ENCODE data around the gene RGS7BP. TPM values are rescaled to one million over a fixed set of nuclear protein-coding genes. Genes with fewer than 3 reads are reported as not detected.

Gene RGS7BP
- polyA plus RNA-seq, 3 donors: not detected

GRCh38 chr5:64595031-64595855 is 89.4 kb downstream of the RGS7BP start:
- Mint-ChIP-seq H3K9me3 (peaks cover 0 to 1% (median 0%) of the 10 kb centered on the region in 7 donors), H3K27me3 (ENCODE audit: low read depth in 3 of 3) (peaks cover 4 to 6% (median 5%) of the 10 kb centered on the region in 3 donors), H3K36me3 (no peaks in the 10 kb centered on the region), H3K4me3 (no peak overlapping the region), H3K27ac (no peak overlapping the region), H3K4me1 (no peaks in the 10 kb centered on the region)
- Histone ChIP-seq H2AFZ (ENCODE audit: insufficient read depth, low read depth, low read length, poor library complexity, severe bottlenecking) (no peak overlapping the region), H3K4me1 (ENCODE audit: control insufficient read depth in 1 of 2, insufficient read depth in 2 of 2, low read length in 2 of 2) (no peaks in the 10 kb centered on the region), H3K4me2 (replicated peaks; ENCODE audit: extremely low read depth, low read length, poor library complexity, severe bottlenecking) (no peak overlapping the region), H3K9ac (ENCODE audit: insufficient read depth, low read length, poor library complexity, severe bottlenecking) (no peak overlapping the region), H3K27me3 (ENCODE audit: control insufficient read depth in 2 of 2, insufficient read depth in 2 of 2, low read length in 2 of 2) (no peaks in the 10 kb centered on the region), H3K9me3 (replicated peaks in 1 of 2; ENCODE audit: control insufficient read depth in 1 of 2, insufficient read depth in 1 of 2, low read length in 2 of 2) (no peaks in the 10 kb centered on the region), H3K36me3 (replicated peaks in 1 of 2; ENCODE audit: control insufficient read depth in 1 of 2, insufficient read depth in 2 of 2, low read length in 2 of 2) (no peaks in the 10 kb centered on the region), H3K4me3 (replicated peaks in 1 of 3; ENCODE audit: low read depth in 2 of 3, low read length in 3 of 3) (no peak overlapping the region), H3K79me2 (ENCODE audit: insufficient read depth, low read length) (no peaks in the 10 kb centered on the region), H4K20me1 (ENCODE audit: insufficient read depth, low read length) (no peaks in the 10 kb centered on the region), H3K27ac (ENCODE audit: low read depth in 1 of 2, low read length in 2 of 2) (no peak overlapping the region)
- intact Hi-C loops (cut with micrococcal nuclease): no loop called here
- no peak for DNase-seq
- no peak for TF ChIP-seq CTCF (IDR thresholded peaks at IDR 0.05)
- no CpG with 5 or more reads among the region's 2 CpGs for WGBS (ENCODE audit: insufficient coverage)

- no peaks in the 10 kb centered on the region for H4K20me1 ChIP-seq (ENCODE audit: insufficient read depth, low read length)
- H3K27me3 Mint-ChIP-seq (ENCODE audit: low read depth in 3 of 3): peaks cover 1 to 9% (median 8%) of the 10 kb centered on the region in 3 donors
- H3K27me3 ChIP-seq (ENCODE audit: control insufficient read depth in 2 of 2, insufficient read depth in 2 of 2, low read length in 2 of 2): no peaks in the 10 kb centered on the region
- peaks cover 0 to 1% (median 0%) of the 10 kb centered on the region in 7 donors for H3K9me3 Mint-ChIP-seq
- no peak overlapping the region for H2AFZ ChIP-seq (ENCODE audit: insufficient read depth, low read depth, low read length, poor library complexity, severe bottlenecking)
- no peak for DNase-seq
- intact Hi-C loops (cut with micrococcal nuclease): no loop called here
- no peaks in the 10 kb centered on the region for H3K36me3 ChIP-seq (replicated peaks in 1 of 2; ENCODE audit: control insufficient read depth in 1 of 2, insufficient read depth in 2 of 2, low read length in 2 of 2)
- no peak overlapping the region for H3K4me3 ChIP-seq (replicated peaks in 1 of 3; ENCODE audit: low read depth in 2 of 3, low read length in 3 of 3)
- H3K4me2 ChIP-seq (replicated peaks; ENCODE audit: extremely low read depth, low read length, poor library complexity, severe bottlenecking): no peak overlapping the region
- no peak overlapping the region for H3K4me3 Mint-ChIP-seq
- no peak overlapping the region for H3K9ac ChIP-seq (ENCODE audit: insufficient read depth, low read length, poor library complexity, severe bottlenecking)
- H3K27ac ChIP-seq (ENCODE audit: low read depth in 1 of 2, low read length in 2 of 2): no peak overlapping the region
- H3K36me3 Mint-ChIP-seq: no peaks in the 10 kb centered on the region
- no peaks in the 10 kb centered on the region for H3K79me2 ChIP-seq (ENCODE audit: insufficient read depth, low read length)
- H3K27ac Mint-ChIP-seq: no peak overlapping the region
- no peak for TF ChIP-seq CTCF (IDR thresholded peaks at IDR 0.05)
- H3K4me1 ChIP-seq (ENCODE audit: control insufficient read depth in 1 of 2, insufficient read depth in 2 of 2, low read length in 2 of 2): no peaks in the 10 kb centered on the region
- H3K4me1 Mint-ChIP-seq: no peaks in the 10 kb centered on the region
- H3K9me3 ChIP-seq (replicated peaks in 1 of 2; ENCODE audit: control insufficient read depth in 1 of 2, insufficient read depth in 1 of 2, low read length in 2 of 2): no peaks in the 10 kb centered on the region
These were observed 93.4 kb downstream of the RGS7BP start for GRCh38 chr5:64599226-64599625.

Data from CD14-positive monocyte (primary cell).